HG02981 (cell line): ENCODE results near the gene LAMTOR4.
"Not testable (repeated sequence)": the region's sequence is repeated elsewhere in the genome, so short reads cannot be mapped to it uniquely, and the experiment has no call there.

ENCODE experiments used
- ATAC-seq: cut with Tn5 transposase; IDR thresholded peaks from one replicate; pipeline ENCODE4 v1.9.1; 2021; ENCODE audit warnings: mild to moderate bottlenecking, moderate library complexity; ENCODE audit not compliant: unreplicated experiment

Gene LAMTOR4

GRCh38 chr7:100169147-100169850 is 20.6 kb downstream of the LAMTOR4 start:
- ATAC-seq, result no peak

GRCh38 chr7:100170101-100170897 is 21.6 kb downstream of the LAMTOR4 start:
- no peak for ATAC-seq

GRCh38 chr7:100171087-100171681 is 22.5 kb downstream of the LAMTOR4 start:
- ATAC-seq, result no peak

- no peak for ATAC-seq
These were observed 23.1 kb downstream of the LAMTOR4 start for GRCh38 chr7:100171840-100172239.

- no peak for ATAC-seq
These were observed 25.2 kb downstream of the LAMTOR4 start for GRCh38 chr7:100173806-100174495.

- ATAC-seq, result no peak
These were observed 25.9 kb downstream of the LAMTOR4 start for GRCh38 chr7:100174582-100174981.

GRCh38 chr7:100175296-100175935 is 26.7 kb downstream of the LAMTOR4 start:
- no peak for ATAC-seq

- no peak for ATAC-seq
These were observed 27.7 kb downstream of the LAMTOR4 start for GRCh38 chr7:100176096-100177044.

- ATAC-seq, result peak; percentile 89
These were observed 28.6 kb downstream of the LAMTOR4 start, which contains the start of the genes GPC2 and STAG3 for GRCh38 chr7:100177045-100178001. Gene GPC2, minus strand, starts transcription at chr7:100177381. Its CDS starts 182 bp downstream, at chr7:100177199. Gene STAG3, plus strand, starts transcription at chr7:100177918. Its CDS starts 2,639 bp downstream, at chr7:100180557.

- not testable (repeated sequence) for ATAC-seq
These were observed 31.4 kb downstream of the LAMTOR4 start for GRCh38 chr7:100180084-100180483.

- not testable (repeated sequence) for ATAC-seq
These were observed 33.9 kb downstream of the LAMTOR4 start for GRCh38 chr7:100182616-100183015.

- ATAC-seq, result not testable (repeated sequence)
These were observed 34.4 kb downstream of the LAMTOR4 start for GRCh38 chr7:100183090-100183489.

- no peak for ATAC-seq
These were observed 37.0 kb downstream of the LAMTOR4 start for GRCh38 chr7:100185726-100186125.

GRCh38 chr7:100189061-100189460 is 40.3 kb downstream of the LAMTOR4 start:
- no peak for ATAC-seq

- no peak for ATAC-seq
These were observed 41.5 kb downstream of the LAMTOR4 start for GRCh38 chr7:100190048-100190711.

- no peak for ATAC-seq
These were observed 43.1 kb downstream of the LAMTOR4 start for GRCh38 chr7:100191775-100192174.

- not testable (repeated sequence) for ATAC-seq
These were observed 43.7 kb downstream of the LAMTOR4 start for GRCh38 chr7:100192281-100192862.
